Left renal pelvis (tissue), 4 donors: ENCODE results near the gene PAM16. TPM values are rescaled to one million over a fixed set of nuclear protein-coding genes. Genes with fewer than 3 reads are reported as not detected.
A peak's percentile ranks its signal among the peaks of the same experiment; 100 is the strongest.

ENCODE experiments used
- DNase-seq, 4 donors: peaks; one replicate each; pipeline ENCODE4 v3.0.0-alpha.2; 2013; ENCODE audit warnings: low read depth in 4 of 4, low spot score in 3 of 4
- polyA plus RNA-seq, 4 donors: library from polyadenylated mRNA; unstranded; fragments of 120-200 nt; gene quantifications; one replicate each; pipeline ENCODE4 v1.2.1, GENCODE V29; 2013; ENCODE audit not compliant: insufficient read length in 4 of 4

PAM16 gene
- polyA plus RNA-seq, 4 donors, result 19.4 to 36.3 (median 21.6) TPM

GRCh38 chr16:4384509-4384942 lies 33.4 kb upstream of the PAM16 start:
- DNase-seq, result no peak

- no peak for DNase-seq
Observed at GRCh38 chr16:4383591-4384444, 32.7 kb upstream of the PAM16 start.

- no peak for DNase-seq
Observed at GRCh38 chr16:4382795-4383357, 31.8 kb upstream of the PAM16 start.

GRCh38 chr16:4381935-4382794 lies 31.0 kb upstream of the PAM16 start:
- no peak for DNase-seq

- DNase-seq, result no peak
Observed at GRCh38 chr16:4381072-4381934, 30.2 kb upstream of the PAM16 start.

- no peak for DNase-seq
Observed at GRCh38 chr16:4380119-4381063, 29.3 kb upstream of the PAM16 start.

- DNase-seq, result no peak
Observed at GRCh38 chr16:4378999-4379690, 28.0 kb upstream of the PAM16 start.

GRCh38 chr16:4378161-4378666 lies 27.1 kb upstream of the PAM16 start:
- DNase-seq, result no peak

GRCh38 chr16:4377573-4378154 lies 26.5 kb upstream of the PAM16 start:
- no peak for DNase-seq

- no peak for DNase-seq
Observed at GRCh38 chr16:4376893-4377572, 25.9 kb upstream of the PAM16 start.

- DNase-seq, result no peak
Observed at GRCh38 chr16:4376126-4376892, 25.2 kb upstream of the PAM16 start.

GRCh38 chr16:4375717-4376116 lies 24.6 kb upstream of the PAM16 start:
- no peak for DNase-seq

- DNase-seq, result peak in 2 of 4 donors; percentile 68 to 79
Observed at GRCh38 chr16:4373909-4374742, 23.0 kb upstream of the PAM16 start.

- DNase-seq, result no peak
Observed at GRCh38 chr16:4373356-4373908, 22.3 kb upstream of the PAM16 start.

- DNase-seq, result no peak
Observed at GRCh38 chr16:4372578-4373355, 21.6 kb upstream of the PAM16 start.
